Calu3 (cell line): Measurements from ENCODE around the gene SDE2. TPM values are rescaled to one million over a fixed set of nuclear protein-coding genes. Genes with fewer than 3 reads are reported as not detected.

Source experiments
- Bru-seq: library from RNA; stranded (reverse); fragments of 400-500 nt; gene quantifications from one replicate; lab custom pipeline; 2021; lab: Mats Ljungman, UMichigan
- BruChase-seq, 2 experiments: library from RNA; stranded (reverse); fragments of 400-500 nt; gene quantifications; one replicate each; lab custom pipeline; 2021; lab: Mats Ljungman, UMichigan
- BruUV-seq: library from RNA; stranded (reverse); fragments of 400-500 nt; replicated peaks from 2 replicates; lab custom pipeline; 2021; lab: Mats Ljungman, UMichigan
- CTCF ChIA-PET: fragments of 300-600 bp; sonication (Branson Sonifier 250); formaldehyde crosslinking; loops from one replicate; lab custom pipeline; 2022; ENCODE audit warnings: antibody characterized with exemption; lab: Charles Lee
- DNase-seq: peaks from one replicate; pipeline ENCODE4 v3.0.0; 2022
- H3K27ac Mint-ChIP-seq: one replicate; pipeline ENCODE4 v1.8.0; 2022; ENCODE audit warnings: mixed read lengths; ENCODE audit not compliant: unreplicated experiment
- H3K27me3 Mint-ChIP-seq: one replicate; pipeline ENCODE4 v1.8.0; 2022; ENCODE audit warnings: mixed read lengths; ENCODE audit not compliant: unreplicated experiment
- H3K36me3 Mint-ChIP-seq: one replicate; pipeline ENCODE4 v1.8.0; 2022; ENCODE audit warnings: mild to moderate bottlenecking, moderate library complexity, mixed read lengths; ENCODE audit not compliant: insufficient read depth, unreplicated experiment
- H3K4me1 Mint-ChIP-seq: one replicate; pipeline ENCODE4 v1.8.0; 2022; ENCODE audit warnings: mild to moderate bottlenecking, low read depth, mixed read lengths; ENCODE audit not compliant: unreplicated experiment
- H3K4me3 Mint-ChIP-seq: one replicate; pipeline ENCODE4 v1.8.0; 2022; ENCODE audit warnings: mild to moderate bottlenecking, low read depth, moderate library complexity, mixed read lengths; ENCODE audit not compliant: unreplicated experiment
- H3K9me3 Mint-ChIP-seq: one replicate; pipeline ENCODE4 v1.8.0; 2022; ENCODE audit warnings: low read depth, mixed read lengths; ENCODE audit not compliant: unreplicated experiment
- intact Hi-C: fragments of 100-400 bp; cut with micrococcal nuclease; formaldehyde crosslinking; loops from one replicate; pipeline ENCODE4 v1.10.0; 2022; ENCODE audit not compliant: unreplicated experiment
- long read RNA-seq: library from polyadenylated mRNA; stranded (forward); transcript quantifications from one replicate; pipeline ENCODE4 v2.0.0, GENCODE V29; 2022
- total RNA-seq: library from RNA; stranded (reverse); gene quantifications from 2 replicates; pipeline ENCODE4 v1.2.3, GENCODE V29; 2022
- TF ChIP-seq, protein P1 (sequence below): fragments of 200-600 bp; IDR thresholded peaks from one replicate; pipeline ENCODE4 v1.8.0; 2022; ENCODE audit warnings: antibody characterized with exemption; ENCODE audit not compliant: unreplicated experiment

The SDE2 gene
- 26.2 and 28.1 TPM in 2 replicates for total RNA-seq
- Bru-seq, nascent RNA: percentile 92 among the genes with signal in this experiment
- percentile 90 among the genes with signal in this experiment for BruChase-seq, experiment 1, labeled RNA remaining after a 6-hour chase
- BruChase-seq, experiment 2, labeled RNA remaining after a 2-hour chase: percentile 96 among the genes with signal in this experiment
- long read RNA-seq, transcript SDE2-201 (7 exons, 3,975 nt): major isoform, 19 of 24 reads
- long read RNA-seq, partial matches to known transcripts: 2 of 24 reads
- long read RNA-seq, other reads (novel, unspliced or antisense): 3 of 24 reads

DNA sequence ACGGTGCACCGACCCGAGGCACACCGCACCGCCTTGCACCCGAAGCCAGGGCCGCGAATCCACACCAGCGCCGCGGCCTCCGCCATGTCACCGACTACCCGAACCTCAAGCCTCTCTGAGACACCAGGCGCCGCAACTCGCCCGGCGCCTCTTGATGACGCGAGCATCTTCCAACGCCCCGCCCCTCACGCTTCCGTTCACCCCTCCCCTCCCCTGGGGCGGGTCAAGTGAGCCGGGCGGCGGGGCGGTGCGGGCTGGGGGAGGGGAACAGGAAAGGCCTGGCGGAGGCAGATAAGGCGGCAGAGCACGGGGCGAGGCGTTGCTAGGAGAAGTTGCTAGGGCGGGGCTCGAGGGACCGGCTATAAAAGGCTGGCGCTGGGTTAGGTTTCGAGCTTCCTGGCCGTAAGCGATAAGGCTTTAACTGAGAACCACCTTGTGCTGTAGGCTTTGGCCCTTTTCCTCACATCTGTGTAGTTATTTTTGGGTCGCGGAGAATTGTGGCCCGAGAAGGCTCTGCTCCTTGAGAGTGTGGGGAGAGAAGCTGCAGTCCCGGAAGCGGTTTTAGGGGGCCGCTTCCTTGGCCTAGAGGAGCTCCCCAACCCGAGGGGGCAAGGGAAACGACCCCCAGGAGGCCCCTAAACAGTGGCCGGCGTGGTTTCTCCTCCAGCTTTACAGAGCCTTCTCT is at the start of gene SDE2:
SDE2 (minus strand) TSS at position 117 of the 685 bp plus-strand sequence; CDS start at position 86, 31 bp downstream.
- no peaks in the 10 kb centered on the region for H3K27me3 Mint-ChIP-seq
- H3K27ac Mint-ChIP-seq: peak within 1 kb of the TSS; percentile 91
- TF ChIP-seq, protein P1, sequence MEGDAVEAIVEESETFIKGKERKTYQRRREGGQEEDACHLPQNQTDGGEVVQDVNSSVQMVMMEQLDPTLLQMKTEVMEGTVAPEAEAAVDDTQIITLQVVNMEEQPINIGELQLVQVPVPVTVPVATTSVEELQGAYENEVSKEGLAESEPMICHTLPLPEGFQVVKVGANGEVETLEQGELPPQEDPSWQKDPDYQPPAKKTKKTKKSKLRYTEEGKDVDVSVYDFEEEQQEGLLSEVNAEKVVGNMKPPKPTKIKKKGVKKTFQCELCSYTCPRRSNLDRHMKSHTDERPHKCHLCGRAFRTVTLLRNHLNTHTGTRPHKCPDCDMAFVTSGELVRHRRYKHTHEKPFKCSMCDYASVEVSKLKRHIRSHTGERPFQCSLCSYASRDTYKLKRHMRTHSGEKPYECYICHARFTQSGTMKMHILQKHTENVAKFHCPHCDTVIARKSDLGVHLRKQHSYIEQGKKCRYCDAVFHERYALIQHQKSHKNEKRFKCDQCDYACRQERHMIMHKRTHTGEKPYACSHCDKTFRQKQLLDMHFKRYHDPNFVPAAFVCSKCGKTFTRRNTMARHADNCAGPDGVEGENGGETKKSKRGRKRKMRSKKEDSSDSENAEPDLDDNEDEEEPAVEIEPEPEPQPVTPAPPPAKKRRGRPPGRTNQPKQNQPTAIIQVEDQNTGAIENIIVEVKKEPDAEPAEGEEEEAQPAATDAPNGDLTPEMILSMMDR: no peak
- intact Hi-C loops: loop anchor here (2.0 to 5.0 kb wide), 2 partner anchors 65 to 123 kb away; no protein-coding TSS in a partner anchor
- H3K9me3 Mint-ChIP-seq: no peaks in the 10 kb centered on the region
- H3K4me3 Mint-ChIP-seq: peak within 1 kb of the TSS; percentile 90
- H3K36me3 Mint-ChIP-seq: peaks cover 61% of the 10 kb centered on the region
- peaks cover 51% of the 10 kb centered on the region for H3K4me1 Mint-ChIP-seq
- no TSS peak for BruUV-seq
- peak; percentile 100 for DNase-seq
- CTCF ChIA-PET: interaction anchor here (0.5 to 1.2 kb wide), 3 partner anchors 22 to 66 kb away, joined by 4 to 9 read pairs (median 4); partner anchors contain the start of gene H3-3A

DNA sequence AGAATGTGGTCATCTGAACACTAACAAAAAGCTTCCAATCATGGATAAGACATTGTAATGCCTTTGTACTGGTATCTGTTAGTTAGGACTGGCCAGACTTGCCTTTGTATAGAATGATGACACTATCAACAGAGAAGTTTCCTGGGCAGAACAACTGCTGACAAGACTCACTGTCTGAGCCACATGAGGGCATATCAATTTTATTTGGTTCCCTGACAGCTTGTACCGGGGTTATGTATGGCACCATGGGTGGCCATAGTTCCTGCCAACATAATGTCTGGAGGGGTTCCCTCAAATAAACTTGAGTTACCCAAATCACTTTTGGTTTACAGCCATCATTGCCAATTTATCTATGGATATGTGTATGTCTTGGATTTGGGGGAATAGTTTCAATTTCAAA is 49.7 kb upstream of the SDE2 start:
- CTCF ChIA-PET: no interaction called here
- H3K4me1 Mint-ChIP-seq: peaks cover 11% of the 10 kb centered on the region
- intact Hi-C loops: no loop called here
- no peak overlapping the region for H3K27ac Mint-ChIP-seq
- DNase-seq: no peak
- TF ChIP-seq, protein P1: no peak
- no peaks in the 10 kb centered on the region for H3K36me3 Mint-ChIP-seq
- no peak overlapping the region for H3K4me3 Mint-ChIP-seq
- no peaks in the 10 kb centered on the region for H3K9me3 Mint-ChIP-seq
- no peaks in the 10 kb centered on the region for H3K27me3 Mint-ChIP-seq
- BruUV-seq: no TSS peak

DNA sequence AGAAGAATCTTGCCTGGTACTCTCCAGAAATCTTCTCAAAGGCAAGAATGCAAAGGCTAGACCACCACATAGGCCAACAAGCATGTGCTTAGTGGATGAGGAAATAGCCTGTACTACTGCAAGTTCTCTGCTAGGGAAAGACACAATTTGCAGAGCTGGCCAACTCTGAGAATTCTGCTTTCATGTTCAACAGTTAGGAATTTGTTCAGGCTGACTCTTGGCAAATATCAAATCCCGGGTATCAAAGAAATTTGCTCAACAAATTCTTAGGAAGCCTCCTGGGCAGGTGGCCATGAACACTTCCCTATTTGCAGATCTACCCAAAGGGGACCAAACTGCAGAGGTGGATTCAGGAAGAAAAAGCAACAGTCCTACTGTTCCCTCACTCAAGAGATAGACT is 48.4 kb upstream of the SDE2 start:
- no peak overlapping the region for H3K4me3 Mint-ChIP-seq
- H3K36me3 Mint-ChIP-seq: no peaks in the 10 kb centered on the region

DNA sequence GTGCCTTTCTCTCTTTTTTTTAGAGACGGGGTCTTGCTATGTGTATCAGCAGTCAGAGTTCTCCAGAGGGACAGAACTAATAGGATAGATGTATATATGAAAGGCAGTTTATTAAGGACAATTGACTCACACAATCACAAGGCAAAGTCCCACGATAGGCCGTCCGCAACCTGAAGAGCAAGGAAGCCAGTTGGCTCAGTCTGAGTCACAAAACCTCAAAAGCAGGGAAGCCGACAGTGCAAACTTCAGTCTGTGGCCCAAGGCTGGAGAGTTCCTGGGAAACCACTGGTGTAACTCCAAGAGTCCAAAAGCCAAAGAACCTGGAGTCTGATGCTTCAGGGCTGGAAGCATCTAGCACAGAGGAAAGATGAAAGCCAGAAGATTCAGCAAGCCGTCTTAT is 47.1 kb upstream of the SDE2 start:
- Mint-ChIP-seq H3K4me1 (peaks cover 11% of the 10 kb centered on the region), H3K36me3 (no peaks in the 10 kb centered on the region), H3K9me3 (no peaks in the 10 kb centered on the region), H3K27ac (no peak overlapping the region), H3K4me3 (no peak overlapping the region), H3K27me3 (peaks cover 8% of the 10 kb centered on the region)
- BruUV-seq: no TSS peak
- TF ChIP-seq, protein P1: no peak
- intact Hi-C loops: no loop called here
- peak; percentile 50 for DNase-seq
- CTCF ChIA-PET: no interaction called here

More for the DNA sequence above, 48.4 kb upstream of the SDE2 start:
- CTCF ChIA-PET: no interaction called here
- Mint-ChIP-seq H3K9me3 (no peaks in the 10 kb centered on the region), H3K27me3 (no peaks in the 10 kb centered on the region), H3K27ac (no peak overlapping the region), H3K4me1 (peaks cover 11% of the 10 kb centered on the region)
- no TSS peak for BruUV-seq
- intact Hi-C loops: no loop called here
- TF ChIP-seq, protein P1: no peak
- no peak for DNase-seq
